ENCODE measurements around the gene AXIN2.

- TF ChIP-seq CTCF (IDR thresholded peaks at IDR 0.05) (no peak), EP300 (IDR thresholded peaks at IDR 0.05) (no peak)
Measured at GRCh38 chr17:65598746-65599145, 37.3 kb upstream of the AXIN2 start.

Measured in esophagus muscularis mucosa (tissue), 3 donors.